Ishikawa (cell line): Measurements from ENCODE around the gene CPA3.

Experiments
- CEBPB ChIP-seq: IDR thresholded peaks from 2 replicates; pipeline ENCODE4 v1.6.1; 2012
- CREB1 ChIP-seq: IDR thresholded peaks from 2 replicates; pipeline ENCODE4 v1.6.1; 2012; ENCODE audit warnings: low read depth
- EGR1 ChIP-seq: IDR thresholded peaks from 2 replicates; pipeline ENCODE4 v1.6.1; 2012
- EP300 ChIP-seq: IDR thresholded peaks from 2 replicates; pipeline ENCODE4 v1.6.1; 2012; ENCODE audit warnings: borderline replicate concordance
- FOXM1 ChIP-seq: IDR thresholded peaks from 2 replicates; pipeline ENCODE4 v1.6.1; 2012; ENCODE audit warnings: low read depth, borderline replicate concordance
- NFIC ChIP-seq: IDR thresholded peaks from 2 replicates; pipeline ENCODE4 v1.6.1; 2012
- RAD21 ChIP-seq: IDR thresholded peaks from 2 replicates; pipeline ENCODE4 v1.6.1; 2012; ENCODE audit warnings: low read depth
- TAF1 ChIP-seq: IDR thresholded peaks from 2 replicates; pipeline ENCODE4 v1.6.1; 2012; ENCODE audit warnings: low read depth, mild to moderate bottlenecking
- TCF12 ChIP-seq: IDR thresholded peaks from 2 replicates; pipeline ENCODE4 v1.6.1; 2012; ENCODE audit warnings: low read depth
- TEAD4 ChIP-seq: IDR thresholded peaks from 2 replicates; pipeline ENCODE4 v1.6.1; 2012
- USF1 ChIP-seq: IDR thresholded peaks from 2 replicates; pipeline ENCODE4 v1.6.1; 2012
- YY1 ChIP-seq: IDR thresholded peaks from 2 replicates; pipeline ENCODE4 v1.6.1; 2012; ENCODE audit warnings: low read depth
- ZBTB7A ChIP-seq: IDR thresholded peaks from 2 replicates; pipeline ENCODE4 v1.6.1; 2012; ENCODE audit warnings: low read depth
- TF ChIP-seq, protein P1 (sequence below): IDR thresholded peaks from 2 replicates; pipeline ENCODE4 v1.6.1; 2012
- TF ChIP-seq, protein P2 (sequence below): IDR thresholded peaks from 2 replicates; pipeline ENCODE4 v1.6.1; 2012; ENCODE audit warnings: low read depth, mild to moderate bottlenecking

Gene CPA3

DNA sequence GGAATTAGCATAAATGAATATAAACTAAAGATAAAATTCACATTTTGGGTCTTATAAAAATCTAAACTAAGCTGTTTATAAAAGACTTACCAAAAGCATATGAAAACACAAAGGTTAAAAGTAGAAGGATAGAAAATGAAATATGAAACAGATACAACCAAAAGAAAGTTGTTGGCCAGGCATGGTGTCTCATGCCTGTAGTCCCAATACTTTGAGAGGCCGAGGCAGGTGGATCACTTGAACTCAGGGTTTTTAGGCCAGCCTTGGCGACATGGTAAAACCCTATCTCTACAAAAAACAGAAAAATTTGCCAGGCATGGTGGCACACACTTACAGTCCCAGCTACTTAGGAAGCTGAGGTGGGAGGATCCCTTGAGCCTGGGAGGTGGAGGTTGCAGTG lies 51.0 kb downstream of the CPA3 start:
- TF ChIP-seq EP300 (no peak), CEBPB (no peak), EGR1 (no peak), CREB1 (no peak), NFIC (no peak), USF1 (no peak), RAD21 (no peak), ZBTB7A (no peak), TCF12 (no peak)
- TF ChIP-seq, protein P1, sequence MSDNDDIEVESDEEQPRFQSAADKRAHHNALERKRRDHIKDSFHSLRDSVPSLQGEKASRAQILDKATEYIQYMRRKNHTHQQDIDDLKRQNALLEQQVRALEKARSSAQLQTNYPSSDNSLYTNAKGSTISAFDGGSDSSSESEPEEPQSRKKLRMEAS: no peak
- TF ChIP-seq, protein P2, sequence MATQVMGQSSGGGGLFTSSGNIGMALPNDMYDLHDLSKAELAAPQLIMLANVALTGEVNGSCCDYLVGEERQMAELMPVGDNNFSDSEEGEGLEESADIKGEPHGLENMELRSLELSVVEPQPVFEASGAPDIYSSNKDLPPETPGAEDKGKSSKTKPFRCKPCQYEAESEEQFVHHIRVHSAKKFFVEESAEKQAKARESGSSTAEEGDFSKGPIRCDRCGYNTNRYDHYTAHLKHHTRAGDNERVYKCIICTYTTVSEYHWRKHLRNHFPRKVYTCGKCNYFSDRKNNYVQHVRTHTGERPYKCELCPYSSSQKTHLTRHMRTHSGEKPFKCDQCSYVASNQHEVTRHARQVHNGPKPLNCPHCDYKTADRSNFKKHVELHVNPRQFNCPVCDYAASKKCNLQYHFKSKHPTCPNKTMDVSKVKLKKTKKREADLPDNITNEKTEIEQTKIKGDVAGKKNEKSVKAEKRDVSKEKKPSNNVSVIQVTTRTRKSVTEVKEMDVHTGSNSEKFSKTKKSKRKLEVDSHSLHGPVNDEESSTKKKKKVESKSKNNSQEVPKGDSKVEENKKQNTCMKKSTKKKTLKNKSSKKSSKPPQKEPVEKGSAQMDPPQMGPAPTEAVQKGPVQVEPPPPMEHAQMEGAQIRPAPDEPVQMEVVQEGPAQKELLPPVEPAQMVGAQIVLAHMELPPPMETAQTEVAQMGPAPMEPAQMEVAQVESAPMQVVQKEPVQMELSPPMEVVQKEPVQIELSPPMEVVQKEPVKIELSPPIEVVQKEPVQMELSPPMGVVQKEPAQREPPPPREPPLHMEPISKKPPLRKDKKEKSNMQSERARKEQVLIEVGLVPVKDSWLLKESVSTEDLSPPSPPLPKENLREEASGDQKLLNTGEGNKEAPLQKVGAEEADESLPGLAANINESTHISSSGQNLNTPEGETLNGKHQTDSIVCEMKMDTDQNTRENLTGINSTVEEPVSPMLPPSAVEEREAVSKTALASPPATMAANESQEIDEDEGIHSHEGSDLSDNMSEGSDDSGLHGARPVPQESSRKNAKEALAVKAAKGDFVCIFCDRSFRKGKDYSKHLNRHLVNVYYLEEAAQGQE: no peak

DNA sequence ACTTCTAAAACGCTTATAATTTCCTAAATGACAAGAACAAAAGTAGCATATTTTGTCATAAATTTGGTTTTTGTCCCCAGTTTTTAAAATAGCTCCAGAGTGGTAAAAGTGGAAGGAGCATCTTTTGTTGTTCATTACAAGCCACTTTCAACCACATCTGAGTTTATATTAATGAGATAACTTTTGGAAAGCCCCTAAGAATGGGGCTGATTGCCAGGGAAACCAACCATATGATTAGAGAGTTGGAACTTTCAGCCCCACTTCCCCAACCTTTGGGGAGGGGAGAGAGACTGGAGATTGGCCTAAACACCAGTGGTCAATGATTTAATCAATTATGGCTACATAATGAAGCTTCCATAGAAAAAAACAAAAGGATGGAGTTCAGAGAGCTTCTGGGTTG lies 57.4 kb downstream of the CPA3 start:
- no peak for TF ChIP-seq USF1
- TF ChIP-seq FOXM1: no peak
- no peak for TF ChIP-seq CEBPB
- TF ChIP-seq RAD21: no peak
- TF ChIP-seq YY1: no peak
- TF ChIP-seq NFIC: no peak
- no peak for TF ChIP-seq EP300
- TF ChIP-seq CREB1: no peak

- TF ChIP-seq CEBPB: no peak
These were observed 58.5 kb downstream of the CPA3 start for GRCh38 chr3:148923592-148923991.

DNA sequence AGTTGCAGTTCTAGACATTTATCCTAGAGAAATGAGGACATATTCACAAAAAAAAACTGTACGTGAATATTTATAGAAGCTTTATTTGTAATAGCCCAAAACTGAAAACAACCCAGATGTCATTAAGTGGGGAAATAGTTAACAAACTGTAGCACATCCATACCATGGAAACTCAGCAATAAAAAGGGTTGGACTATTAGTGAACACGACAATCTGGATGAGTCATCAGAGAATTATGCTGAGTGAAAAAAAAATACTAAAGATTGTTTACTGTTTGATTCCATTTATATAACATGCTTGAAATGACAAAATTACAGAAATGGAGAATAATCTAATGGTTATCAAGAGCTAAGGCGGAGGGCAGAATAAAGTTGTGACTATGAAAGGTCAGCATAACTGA lies 59.5 kb downstream of the CPA3 start:
- TF ChIP-seq, protein P2: no peak
- no peak for TF ChIP-seq NFIC
- no peak for TF ChIP-seq EP300
- TF ChIP-seq RAD21: no peak
- TF ChIP-seq YY1: no peak
- no peak for TF ChIP-seq CREB1
- no peak for TF ChIP-seq ZBTB7A
- TF ChIP-seq TCF12: no peak
- TF ChIP-seq USF1: no peak
- no peak for TF ChIP-seq CEBPB

GRCh38 chr3:148925845-148926244 lies 60.7 kb downstream of the CPA3 start:
- TF ChIP-seq NFIC: no peak
- TF ChIP-seq YY1: no peak
- TF ChIP-seq RAD21: no peak
- no peak for TF ChIP-seq EP300
- TF ChIP-seq TAF1: no peak
- no peak for TF ChIP-seq TCF12
- TF ChIP-seq CREB1: no peak
- no peak for TF ChIP-seq TEAD4
- TF ChIP-seq, protein P2: no peak
- no peak for TF ChIP-seq EGR1
- TF ChIP-seq ZBTB7A: no peak

DNA sequence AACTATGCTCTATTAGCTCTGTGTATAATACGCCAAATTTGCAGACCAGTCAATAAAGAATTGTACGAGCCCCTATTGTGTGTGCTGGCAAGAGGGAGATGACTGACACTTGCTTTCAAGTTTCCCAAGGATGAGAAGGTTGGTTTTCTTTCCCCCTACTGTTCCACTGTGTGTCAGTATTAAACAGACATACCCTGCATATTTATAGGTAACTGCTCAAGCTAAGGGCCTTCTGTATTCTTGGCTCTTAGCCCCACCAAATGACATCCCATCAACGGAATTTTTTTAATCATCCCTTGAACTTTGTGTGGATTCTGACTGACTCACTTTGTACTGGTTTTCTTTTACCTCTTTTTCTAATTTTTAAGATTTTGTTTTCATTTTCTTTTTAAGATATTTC lies 65.7 kb downstream of the CPA3 start:
- TF ChIP-seq CEBPB: no peak
- TF ChIP-seq FOXM1: no peak
- TF ChIP-seq TAF1: no peak
- no peak for TF ChIP-seq CREB1
- TF ChIP-seq YY1: no peak
- TF ChIP-seq ZBTB7A: no peak
- TF ChIP-seq USF1: no peak
- no peak for TF ChIP-seq EP300
- no peak for TF ChIP-seq EGR1
- TF ChIP-seq, protein P2: no peak
- TF ChIP-seq, protein P1: no peak
- TF ChIP-seq RAD21: no peak
- no peak for TF ChIP-seq TCF12
- no peak for TF ChIP-seq NFIC
